Frontal cortex (tissue), 4 donors: ENCODE results near the gene SQOR. TPM values are rescaled to one million over a fixed set of nuclear protein-coding genes. Genes with fewer than 3 reads are reported as not detected.

Experiments used
- DNase-seq, 2 donors: peaks; one replicate each; pipeline ENCODE4 v3.0.0; 2012; ENCODE audit warnings: low spot score in 2 of 2
- FAIRE-seq: peaks from 2 replicates; lab custom pipeline; 2012; peaks lifted over from hg19 to GRCh38; lab: Jason Lieb, UNC
- total RNA-seq: library from RNA; depleted of rRNA; stranded (reverse); fragments of >200 nt; gene quantifications from one replicate; pipeline ENCODE4 v1.2.3, GENCODE V29; 2014
- donor health status: control.
- donor health status: control.
- donor health status: control.

SQOR gene
- total RNA-seq, 1 donor from 2014 or later: 2.9 TPM

GRCh38 chr15:45657254-45657653 is 22.4 kb downstream of the SQOR start:
- FAIRE-seq (no peak), DNase-seq (no peak)

- no peak for FAIRE-seq
These were observed 23.1 kb downstream of the SQOR start for GRCh38 chr15:45657764-45658545.

GRCh38 chr15:45660231-45660979 is 25.6 kb downstream of the SQOR start:
- DNase-seq (no peak), FAIRE-seq (no peak)

More at GRCh38 chr15:45657764-45658545, 23.1 kb downstream of the SQOR start:
- no peak for DNase-seq

- DNase-seq: no peak
- FAIRE-seq: no peak
These were observed 27.5 kb downstream of the SQOR start for GRCh38 chr15:45662375-45662774.

GRCh38 chr15:45664451-45664850 is 29.6 kb downstream of the SQOR start:
- FAIRE-seq: no peak
- no peak for DNase-seq

GRCh38 chr15:45665261-45665660 is 30.4 kb downstream of the SQOR start:
- FAIRE-seq: no peak

GRCh38 chr15:45666119-45666875 is 31.5 kb downstream of the SQOR start:
- DNase-seq: no peak
- FAIRE-seq: no peak

More at GRCh38 chr15:45665261-45665660, 30.4 kb downstream of the SQOR start:
- DNase-seq: no peak

- DNase-seq (no peak), FAIRE-seq (no peak)
These were observed 32.2 kb downstream of the SQOR start for GRCh38 chr15:45667002-45667401.

- no peak for DNase-seq
- no peak for FAIRE-seq
These were observed 33.6 kb downstream of the SQOR start for GRCh38 chr15:45668386-45668785.

GRCh38 chr15:45669422-45669821 is 34.6 kb downstream of the SQOR start:
- FAIRE-seq (no peak), DNase-seq (no peak)

GRCh38 chr15:45670091-45670490 is 35.3 kb downstream of the SQOR start:
- FAIRE-seq (no peak), DNase-seq (no peak)

GRCh38 chr15:45670511-45670910 is 35.7 kb downstream of the SQOR start:
- FAIRE-seq: no peak
- DNase-seq: no peak

GRCh38 chr15:45674677-45675076 is 39.8 kb downstream of the SQOR start:
- no peak for DNase-seq
- no peak for FAIRE-seq

GRCh38 chr15:45677797-45678196 is 43.0 kb downstream of the SQOR start:
- DNase-seq: no peak
- no peak for FAIRE-seq

GRCh38 chr15:45678459-45679178 is 43.8 kb downstream of the SQOR start:
- DNase-seq: no peak
- FAIRE-seq: no peak

GRCh38 chr15:45684533-45684932 is 49.7 kb downstream of the SQOR start:
- no peak for FAIRE-seq

GRCh38 chr15:45689616-45690015 is 54.8 kb downstream of the SQOR start:
- DNase-seq: no peak
- FAIRE-seq: no peak

More at GRCh38 chr15:45684533-45684932, 49.7 kb downstream of the SQOR start:
- no peak for DNase-seq

GRCh38 chr15:45690581-45691260 is 55.9 kb downstream of the SQOR start:
- FAIRE-seq: no peak
- no peak for DNase-seq

GRCh38 chr15:45701108-45701507 is 66.3 kb downstream of the SQOR start:
- FAIRE-seq (no peak), DNase-seq (no peak)
